ENCODE data around the gene LSS. TPM values are rescaled to one million over a fixed set of nuclear protein-coding genes. Genes with fewer than 3 reads are reported as not detected.

Gene LSS
- total and polyA plus RNA-seq, 2 donors (not counting 3 experiments of a cell fraction or from before 2014, with no cell fraction given), result 120 to 141 TPM

DNA sequence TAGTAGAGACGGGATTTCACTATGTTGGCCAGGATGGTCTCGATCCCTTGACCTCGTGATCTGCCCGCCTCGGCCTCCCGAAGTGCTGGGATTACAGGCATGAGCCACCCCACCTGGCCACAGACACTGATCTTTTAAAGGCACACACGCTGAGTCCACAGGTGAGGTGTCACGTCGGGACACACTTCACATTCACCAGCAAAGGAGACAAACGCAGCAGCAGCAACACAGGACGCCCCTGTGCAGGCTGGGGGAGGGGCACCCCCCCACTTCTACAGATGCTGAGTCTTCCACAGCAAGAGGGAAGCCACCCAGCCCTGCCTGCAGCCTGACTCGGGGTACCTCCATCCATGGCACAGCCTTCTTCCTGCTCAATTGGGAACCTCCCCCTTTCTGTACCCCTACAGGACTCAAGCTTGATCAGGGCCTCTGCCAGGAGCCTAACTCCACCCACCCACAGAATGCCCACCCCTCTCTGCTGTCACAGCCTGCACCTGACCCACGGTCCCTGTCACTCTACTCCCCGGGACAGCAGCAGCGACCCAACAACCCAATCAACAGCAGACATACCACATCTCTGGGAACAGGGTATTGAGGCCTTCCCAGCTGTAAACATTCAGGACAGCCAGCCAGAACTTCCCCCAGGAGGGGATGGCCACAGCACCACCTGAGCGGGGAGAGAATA lies 9.5 kb downstream of the LSS start:
- DNase-seq (ENCODE audit: low read depth, low spot score) (no peak), FAIRE-seq (no peak)
- POLR2A ChIA-PET, result no interaction called here
- Histone ChIP-seq H3K36me3 (ENCODE audit: control insufficient read depth in 2 of 2, extremely low read depth in 1 of 2, insufficient read depth in 2 of 2, low read length in 2 of 2) (peaks cover 7 to 16% of the 10 kb centered on the region in 2 experiments), H3K27ac (ENCODE audit: insufficient read depth, low read depth, low read length) (no peak overlapping the region), H2AFZ (ENCODE audit: low read depth, low read length) (no peak overlapping the region), H3K9ac (replicated peaks; ENCODE audit: extremely low read depth, insufficient read depth, low read length) (no peak overlapping the region), H4K20me1 (replicated peaks; ENCODE audit: control insufficient read depth, extremely low read depth, insufficient read depth, low read length) (no peaks in the 10 kb centered on the region), H3K27me3 (ENCODE audit: control insufficient read depth in 2 of 2, insufficient read depth in 2 of 2, low read length in 2 of 2) (no peaks in the 10 kb centered on the region), H3K4me1 (ENCODE audit: control insufficient read depth, extremely low read depth, insufficient read depth, low read length) (no peaks in the 10 kb centered on the region), H3K79me2 (ENCODE audit: control insufficient read depth, insufficient read depth, low read length) (peaks cover 18% of the 10 kb centered on the region), H3K4me3 (replicated peaks in 1 of 3; ENCODE audit: insufficient read depth in 1 of 3, low read depth in 1 of 3, low read length in 3 of 3) (no peak overlapping the region), H3K9me3 (replicated peaks; ENCODE audit: control insufficient read depth, insufficient read depth, low read length) (no peaks in the 10 kb centered on the region), H3K9me1 (replicated peaks; ENCODE audit: control insufficient read depth, extremely low read depth, insufficient read depth, low read length) (no peaks in the 10 kb centered on the region), H3K4me2 (ENCODE audit: insufficient read depth, low read length) (no peak overlapping the region)
- CTCF ChIA-PET, result no interaction called here
- dilution Hi-C loops (cut with MboI; ENCODE audit: extremely low pct_ligation_motif_present, low sequenced_read_pairs), result no loop called here
- no TSS peak for BruUV-seq (replicated peaks)
- intact Hi-C loops (cut with micrococcal nuclease), result no loop called here
- TF ChIP-seq GATA2 (IDR thresholded peaks at IDR 0.05; ENCODE audit: insufficient read depth, insufficient read length, low read depth, low read length) (no peak), EZH2 (IDR thresholded peaks at IDR 0.05; ENCODE audit: borderline replicate concordance, low read depth, low read length, severe bottlenecking) (no peak), POLR2A (IDR thresholded peaks at IDR 0.05; ENCODE audit: low read depth, low read length) (no peak), MYC (IDR thresholded peaks at IDR 0.05; ENCODE audit: low read depth, low read length) (no peak), JUN (IDR thresholded peaks at IDR 0.05; ENCODE audit: borderline replicate concordance, insufficient read depth, insufficient read length, low read depth) (no peak), POLR2AphosphoS5 (IDR thresholded peaks at IDR 0.05; ENCODE audit: insufficient read depth, low read depth, low read length) (no peak), FOS (IDR thresholded peaks at IDR 0.05; ENCODE audit: borderline replicate concordance, insufficient read depth, low read length) (no peak)
- TF ChIP-seq, protein P1, sequence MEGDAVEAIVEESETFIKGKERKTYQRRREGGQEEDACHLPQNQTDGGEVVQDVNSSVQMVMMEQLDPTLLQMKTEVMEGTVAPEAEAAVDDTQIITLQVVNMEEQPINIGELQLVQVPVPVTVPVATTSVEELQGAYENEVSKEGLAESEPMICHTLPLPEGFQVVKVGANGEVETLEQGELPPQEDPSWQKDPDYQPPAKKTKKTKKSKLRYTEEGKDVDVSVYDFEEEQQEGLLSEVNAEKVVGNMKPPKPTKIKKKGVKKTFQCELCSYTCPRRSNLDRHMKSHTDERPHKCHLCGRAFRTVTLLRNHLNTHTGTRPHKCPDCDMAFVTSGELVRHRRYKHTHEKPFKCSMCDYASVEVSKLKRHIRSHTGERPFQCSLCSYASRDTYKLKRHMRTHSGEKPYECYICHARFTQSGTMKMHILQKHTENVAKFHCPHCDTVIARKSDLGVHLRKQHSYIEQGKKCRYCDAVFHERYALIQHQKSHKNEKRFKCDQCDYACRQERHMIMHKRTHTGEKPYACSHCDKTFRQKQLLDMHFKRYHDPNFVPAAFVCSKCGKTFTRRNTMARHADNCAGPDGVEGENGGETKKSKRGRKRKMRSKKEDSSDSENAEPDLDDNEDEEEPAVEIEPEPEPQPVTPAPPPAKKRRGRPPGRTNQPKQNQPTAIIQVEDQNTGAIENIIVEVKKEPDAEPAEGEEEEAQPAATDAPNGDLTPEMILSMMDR (IDR thresholded peaks at IDR 0.05; ENCODE audit: extremely low read depth in 1 of 2, insufficient read depth in 1 of 2, low read depth in 1 of 2, low read length in 2 of 2), result no peak
- TF ChIP-seq, protein P2, sequence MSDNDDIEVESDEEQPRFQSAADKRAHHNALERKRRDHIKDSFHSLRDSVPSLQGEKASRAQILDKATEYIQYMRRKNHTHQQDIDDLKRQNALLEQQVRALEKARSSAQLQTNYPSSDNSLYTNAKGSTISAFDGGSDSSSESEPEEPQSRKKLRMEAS (IDR thresholded peaks at IDR 0.05; ENCODE audit: insufficient read depth, insufficient read length), result no peak

Data from endothelial cell of umbilical vein (primary cell).